NCI-H748 treated with DMSO at 0.1 percent for 48 hours (cell line): ENCODE results near the gene KIF9.
"Not testable (repeated sequence)": the region's sequence is repeated elsewhere in the genome, so short reads cannot be mapped to it uniquely, and the experiment has no call there.

Source experiments
- DNase-seq: peaks from one replicate; lab custom pipeline; 2025; lab: John Stamatoyannopoulos, UW

The KIF9 gene

GRCh38 chr3:47294392-47294791 is 11.8 kb upstream of the KIF9 start:
- no peak for DNase-seq

- DNase-seq = no peak
Observed at GRCh38 chr3:47293822-47294221, 11.2 kb upstream of the KIF9 start.

- not testable (repeated sequence) for DNase-seq
Observed at GRCh38 chr3:47291754-47292420, 9.3 kb upstream of the KIF9 start.

GRCh38 chr3:47291158-47291753 is 8.7 kb upstream of the KIF9 start:
- no peak for DNase-seq

- DNase-seq = no peak
Observed at GRCh38 chr3:47288966-47289910, 6.6 kb upstream of the KIF9 start.

- DNase-seq = no peak
Observed at GRCh38 chr3:47283591-47284364, 1.2 kb upstream of the KIF9 start.

- DNase-seq = no peak
Observed at GRCh38 chr3:47283193-47283537, 566 bp upstream of the KIF9 start.

- DNase-seq = no peak
Observed at GRCh38 chr3:47280519-47280918, 2.1 kb downstream of the KIF9 start.

- DNase-seq = no peak
Observed at GRCh38 chr3:47276558-47276957, 6.0 kb downstream of the KIF9 start.

- no peak for DNase-seq
Observed at GRCh38 chr3:47274652-47275051, 7.9 kb downstream of the KIF9 start.

- no peak for DNase-seq
Observed at GRCh38 chr3:47273564-47273963, 9.0 kb downstream of the KIF9 start.

GRCh38 chr3:47270526-47270925 is 12.1 kb downstream of the KIF9 start:
- no peak for DNase-seq

- no peak for DNase-seq
Observed at GRCh38 chr3:47267490-47267824, 15.1 kb downstream of the KIF9 start.

- DNase-seq = no peak
Observed at GRCh38 chr3:47266709-47267489, 15.7 kb downstream of the KIF9 start.

GRCh38 chr3:47265725-47266428 is 16.7 kb downstream of the KIF9 start:
- DNase-seq = no peak

GRCh38 chr3:47265008-47265407 is 17.6 kb downstream of the KIF9 start:
- no peak for DNase-seq

GRCh38 chr3:47261301-47261700 is 21.3 kb downstream of the KIF9 start:
- no peak for DNase-seq

GRCh38 chr3:47260605-47261004 is 22.0 kb downstream of the KIF9 start:
- no peak for DNase-seq

- no peak for DNase-seq
Observed at GRCh38 chr3:47259114-47259513, 23.5 kb downstream of the KIF9 start.

- DNase-seq = not testable (repeated sequence)
Observed at GRCh38 chr3:47256331-47256730, 26.3 kb downstream of the KIF9 start.

GRCh38 chr3:47251689-47252088 is 30.9 kb downstream of the KIF9 start:
- no peak for DNase-seq
